Epithelial cell of prostate (primary cell): ENCODE results near the gene PTTG1.

Experiments
- DNase-seq: peaks from one replicate; pipeline ENCODE4 v3.0.0-alpha.2; 2011; ENCODE audit warnings: low read depth, low spot score
- H3K27ac ChIP-seq: fragments of 450-650 bp; 2 replicates; pipeline ENCODE4 v1.5.1; 2017; ENCODE audit warnings: mild to moderate bottlenecking

Gene PTTG1

GRCh38 chr5:160421625-160422258, at the start of gene PTTG1:
PTTG1 (plus strand) TSS chr5:160421855; CDS start chr5:160422313, 458 bp downstream.
- peak; percentile 80 for DNase-seq

GRCh38 chr5:160375166-160375565, 46.5 kb upstream of the PTTG1 start:
- no peak overlapping the region for H3K27ac ChIP-seq
- no peak for DNase-seq

More at GRCh38 chr5:160421625-160422258, at the start of gene PTTG1:
- H3K27ac ChIP-seq = peak within 1 kb of the TSS; percentile 72

- H3K27ac ChIP-seq = no peak overlapping the region
- DNase-seq = no peak
Measured at GRCh38 chr5:160375701-160376100, 46.0 kb upstream of the PTTG1 start.

GRCh38 chr5:160376416-160376815, 45.2 kb upstream of the PTTG1 start:
- DNase-seq = no peak
- H3K27ac ChIP-seq = no peak overlapping the region

- DNase-seq = no peak
- no peak overlapping the region for H3K27ac ChIP-seq
Measured at GRCh38 chr5:160377651-160378050, 44.0 kb upstream of the PTTG1 start.

- H3K27ac ChIP-seq = no peak overlapping the region
- no peak for DNase-seq
Measured at GRCh38 chr5:160378330-160378729, 43.3 kb upstream of the PTTG1 start.

GRCh38 chr5:160379511-160379910, 42.1 kb upstream of the PTTG1 start:
- no peak for DNase-seq

GRCh38 chr5:160380041-160380440, 41.6 kb upstream of the PTTG1 start:
- no peak overlapping the region for H3K27ac ChIP-seq

More at GRCh38 chr5:160379511-160379910, 42.1 kb upstream of the PTTG1 start:
- no peak overlapping the region for H3K27ac ChIP-seq

GRCh38 chr5:160382346-160382745, 39.3 kb upstream of the PTTG1 start:
- no peak overlapping the region for H3K27ac ChIP-seq
- no peak for DNase-seq

More at GRCh38 chr5:160380041-160380440, 41.6 kb upstream of the PTTG1 start:
- no peak for DNase-seq

- DNase-seq = no peak
- no peak overlapping the region for H3K27ac ChIP-seq
Measured at GRCh38 chr5:160384681-160385080, 37.0 kb upstream of the PTTG1 start.

GRCh38 chr5:160385496-160385895, 36.2 kb upstream of the PTTG1 start:
- H3K27ac ChIP-seq = no peak overlapping the region
- DNase-seq = no peak

- no peak for DNase-seq
- no peak overlapping the region for H3K27ac ChIP-seq
Measured at GRCh38 chr5:160387445-160387844, 34.2 kb upstream of the PTTG1 start.

GRCh38 chr5:160390787-160391696, 30.6 kb upstream of the PTTG1 start:
- DNase-seq = no peak
- H3K27ac ChIP-seq = no peak overlapping the region

GRCh38 chr5:160395111-160395510, 26.5 kb upstream of the PTTG1 start:
- no peak for DNase-seq
- H3K27ac ChIP-seq = no peak overlapping the region

- no peak for DNase-seq
- H3K27ac ChIP-seq = no peak overlapping the region
Measured at GRCh38 chr5:160397492-160397891, 24.2 kb upstream of the PTTG1 start.

- H3K27ac ChIP-seq = no peak overlapping the region
- no peak for DNase-seq
Measured at GRCh38 chr5:160398806-160399205, 22.8 kb upstream of the PTTG1 start.

GRCh38 chr5:160399402-160400353, 22.0 kb upstream of the PTTG1 start, which contains the start of gene FAM200C:
FAM200C (minus strand) TSS chr5:160400054; CDS start chr5:160395490, 4,564 bp downstream.
- peak; percentile 57 for DNase-seq

GRCh38 chr5:160418561-160419457, 2.8 kb upstream of the PTTG1 start, which contains the start of gene SLU7:
SLU7 (minus strand) TSS chr5:160419081; CDS start chr5:160415294, 3,787 bp downstream.
- H3K27ac ChIP-seq = peak within 1 kb of the TSS; percentile 79
- peak; percentile 72 for DNase-seq

More at GRCh38 chr5:160399402-160400353, 22.0 kb upstream of the PTTG1 start, which contains the start of gene FAM200C:
- H3K27ac ChIP-seq = peak within 1 kb of the TSS; percentile 57
